Measurements from ENCODE around the gene SLC22A23.

The SLC22A23 gene

DNA sequence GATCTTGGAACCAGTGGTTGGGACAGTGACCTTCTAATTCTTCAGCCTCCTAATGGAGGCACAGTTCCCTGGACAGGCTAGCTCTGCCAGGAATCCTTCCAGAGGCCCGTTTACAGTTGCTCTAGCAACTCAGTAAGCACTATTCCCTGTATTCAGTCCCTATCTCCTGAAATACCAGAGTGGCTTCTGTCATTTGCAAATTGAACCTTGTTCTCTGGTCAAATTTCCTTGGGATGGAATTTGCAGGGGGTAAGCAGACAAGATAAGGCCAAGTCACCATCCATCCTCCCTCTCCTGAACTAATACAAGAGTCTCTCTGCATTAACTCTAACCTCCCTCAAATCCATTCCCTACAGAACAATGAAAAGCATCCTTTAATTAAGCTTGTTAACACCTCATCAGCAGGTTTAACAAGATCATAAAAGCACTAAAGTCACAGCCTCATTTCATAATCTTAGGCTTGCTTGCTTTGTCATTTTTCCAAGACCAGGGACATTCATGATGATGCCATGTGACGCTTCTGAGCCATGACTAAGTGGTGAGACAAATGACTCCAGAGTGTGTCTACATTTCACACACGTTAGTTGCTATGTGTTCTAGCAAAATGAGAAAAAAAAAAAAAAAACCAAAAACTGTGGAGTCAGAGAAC is 37.1 kb downstream of the SLC22A23 start:
- DNase-seq, result no peak

DNA sequence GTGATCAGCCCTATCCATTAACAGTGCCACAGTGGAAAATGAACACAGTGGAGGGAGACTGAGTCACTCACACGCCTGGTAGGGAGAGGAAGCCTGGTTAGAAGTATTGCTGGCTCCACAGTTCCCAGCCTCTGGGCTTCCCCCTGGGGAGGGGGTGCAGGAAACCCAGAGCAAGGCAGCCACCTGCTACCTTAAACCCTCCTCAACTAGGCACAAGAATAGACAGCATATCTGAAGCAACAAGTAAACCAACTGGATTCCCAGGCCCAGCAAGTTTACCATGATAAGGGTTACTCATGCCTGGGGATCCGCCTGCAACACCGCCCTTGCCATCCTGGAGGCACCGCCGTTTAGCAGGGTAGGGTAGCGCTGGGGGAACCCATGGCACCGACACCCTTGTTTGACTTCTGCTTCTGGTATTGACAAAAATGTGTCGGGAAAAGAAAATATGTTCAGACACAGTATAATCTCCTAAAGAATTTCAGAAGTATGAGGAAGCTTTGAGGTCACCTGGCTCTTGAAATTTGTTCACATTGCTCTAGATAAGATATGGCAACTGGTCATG is 38.3 kb downstream of the SLC22A23 start:
- no peak for DNase-seq

DNA sequence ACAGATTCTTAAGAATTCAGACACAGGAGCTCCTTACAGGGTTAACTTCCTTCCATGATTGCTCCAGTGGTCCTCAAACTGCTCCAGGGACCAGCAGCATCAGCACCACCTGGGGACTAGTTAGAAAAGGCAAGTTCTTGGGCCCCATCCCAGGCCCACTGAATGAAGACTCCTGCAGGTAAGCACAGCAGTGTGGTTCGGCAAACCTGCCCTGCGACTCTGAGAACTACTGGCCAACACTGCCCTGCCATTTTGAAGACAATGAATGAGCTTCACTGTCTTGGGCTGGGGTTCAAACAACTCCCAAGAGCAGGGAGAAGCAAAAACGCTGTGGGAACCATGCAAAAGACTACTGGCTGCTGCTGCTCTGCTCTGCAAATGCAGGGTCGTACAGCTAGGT is 39.4 kb downstream of the SLC22A23 start:
- DNase-seq, result no peak

DNA sequence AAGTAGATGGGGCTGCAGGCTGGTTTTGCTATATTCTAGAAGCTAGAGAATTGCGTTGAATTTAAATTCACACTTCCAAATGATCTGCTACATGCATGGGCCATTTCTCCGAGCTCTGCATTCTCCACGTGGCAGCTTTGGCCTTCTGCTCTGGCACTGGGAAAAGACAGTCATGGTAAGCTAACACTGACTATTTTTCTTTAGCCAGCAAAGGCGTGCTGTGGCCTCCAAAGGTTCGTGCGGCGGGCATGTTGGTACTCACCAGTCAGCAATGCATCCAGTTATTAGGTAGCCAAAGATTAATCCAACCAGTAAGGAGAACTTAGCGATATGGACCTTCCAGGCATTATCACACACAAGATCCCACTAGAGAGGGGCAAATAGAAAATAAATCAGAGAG is 41.4 kb downstream of the SLC22A23 start:
- DNase-seq, result no peak

DNA sequence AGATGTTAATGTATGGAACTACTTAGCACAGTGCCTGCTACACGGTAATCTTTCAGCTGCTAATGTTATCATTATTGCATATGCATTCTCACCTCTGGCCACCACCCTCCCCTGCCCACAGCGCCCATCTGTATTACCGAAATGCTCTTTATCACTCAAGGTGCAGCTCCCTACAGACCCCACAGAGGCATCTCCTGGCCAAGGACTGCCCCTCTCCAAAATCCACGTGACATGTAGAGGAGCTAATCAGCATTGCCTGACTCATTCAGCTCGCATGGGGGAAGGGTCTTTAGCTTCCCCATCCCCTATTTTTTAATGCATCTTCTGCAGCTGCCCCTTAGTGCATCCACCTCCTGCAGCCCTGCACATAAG is 41.8 kb downstream of the SLC22A23 start:
- no peak for DNase-seq

DNA sequence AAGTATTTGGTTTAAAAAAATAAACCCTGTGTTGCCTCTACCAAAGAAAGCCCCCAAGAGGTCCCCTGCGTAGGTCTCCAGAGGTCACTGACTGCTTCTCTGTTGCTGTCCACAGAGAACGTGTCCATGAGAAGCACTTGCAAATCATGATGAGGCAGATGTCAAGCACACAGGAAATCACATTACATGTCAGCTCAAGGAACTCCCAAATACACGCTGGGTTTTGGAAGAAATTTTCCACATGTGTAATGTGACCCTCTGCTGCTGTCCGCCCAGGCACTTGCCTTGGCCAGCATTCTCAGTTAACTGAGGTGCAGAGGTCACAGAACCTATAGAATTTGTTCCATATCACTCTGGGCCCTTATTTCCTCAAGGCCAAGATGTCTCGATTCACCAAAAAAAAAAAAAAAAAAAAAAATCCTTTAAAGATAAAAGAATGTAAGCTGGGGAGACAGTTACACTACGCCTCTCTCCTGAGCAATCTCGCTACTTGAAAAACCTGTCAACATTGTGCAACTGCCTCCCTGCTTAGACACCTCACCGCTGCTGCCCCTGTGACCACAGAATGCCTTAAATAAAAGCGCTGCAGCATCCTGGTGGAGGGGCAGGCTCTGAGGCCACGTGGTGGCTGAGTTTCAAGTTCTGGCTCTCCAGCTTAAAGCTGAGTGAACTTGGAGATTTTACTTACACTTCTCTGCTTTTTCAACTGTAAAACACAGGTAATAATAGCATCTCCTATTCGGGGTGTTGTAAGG is 42.3 kb downstream of the SLC22A23 start:
- no peak for DNase-seq

DNA sequence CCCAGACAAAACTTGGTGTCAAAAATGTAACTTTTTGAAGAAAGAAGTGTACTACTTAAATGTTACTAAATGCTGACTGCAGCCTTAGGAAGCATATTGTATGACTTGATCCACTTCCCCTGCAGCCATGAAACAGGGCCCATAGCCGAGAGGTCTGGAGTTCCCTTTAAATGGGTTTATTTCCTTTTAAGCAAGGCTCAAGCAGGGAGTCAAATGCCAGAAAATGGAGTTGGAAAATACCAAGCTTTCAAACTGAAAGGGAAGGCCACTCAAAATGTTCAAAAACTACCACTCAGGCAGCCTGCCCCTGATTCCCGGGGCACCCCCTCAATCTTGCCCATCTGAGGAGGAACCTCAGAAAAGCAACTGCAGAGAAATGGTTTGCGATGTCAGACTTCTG is 43.3 kb downstream of the SLC22A23 start:
- no peak for DNase-seq

DNA sequence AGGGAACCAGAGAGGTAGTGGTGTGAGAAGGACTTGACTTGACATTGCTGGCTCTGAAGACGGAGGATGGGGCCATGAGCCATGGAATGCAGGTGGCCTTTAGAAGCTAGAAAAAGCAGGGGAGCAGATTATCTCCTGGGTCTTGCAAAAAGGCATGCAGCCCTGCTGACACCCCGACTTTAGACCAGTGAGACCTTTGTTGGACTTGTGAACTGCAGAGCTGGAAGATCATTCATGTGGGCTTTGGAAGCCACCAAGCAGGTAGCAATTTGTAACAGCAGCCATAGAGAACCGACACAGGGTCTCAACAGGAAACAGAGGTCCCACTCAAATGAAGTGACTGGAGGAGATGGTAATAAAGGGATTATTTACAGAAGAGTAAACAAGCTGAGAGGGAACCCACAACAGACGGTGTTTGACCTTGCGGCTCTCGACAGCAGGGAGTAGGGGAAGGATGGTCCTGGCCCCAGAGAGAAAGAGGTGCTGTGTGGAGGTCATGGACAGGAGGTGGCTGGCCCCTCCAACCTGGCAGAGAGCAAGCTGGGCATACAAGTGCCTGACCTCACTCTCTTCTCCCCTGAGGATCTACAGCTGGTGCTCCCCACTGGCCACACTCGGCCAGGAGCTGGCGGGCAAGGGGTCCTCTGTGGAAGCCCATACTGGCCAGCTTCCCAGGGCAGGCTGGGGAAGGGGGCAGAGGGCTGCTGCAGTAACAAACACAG is 43.9 kb downstream of the SLC22A23 start:
- DNase-seq, result no peak

DNA sequence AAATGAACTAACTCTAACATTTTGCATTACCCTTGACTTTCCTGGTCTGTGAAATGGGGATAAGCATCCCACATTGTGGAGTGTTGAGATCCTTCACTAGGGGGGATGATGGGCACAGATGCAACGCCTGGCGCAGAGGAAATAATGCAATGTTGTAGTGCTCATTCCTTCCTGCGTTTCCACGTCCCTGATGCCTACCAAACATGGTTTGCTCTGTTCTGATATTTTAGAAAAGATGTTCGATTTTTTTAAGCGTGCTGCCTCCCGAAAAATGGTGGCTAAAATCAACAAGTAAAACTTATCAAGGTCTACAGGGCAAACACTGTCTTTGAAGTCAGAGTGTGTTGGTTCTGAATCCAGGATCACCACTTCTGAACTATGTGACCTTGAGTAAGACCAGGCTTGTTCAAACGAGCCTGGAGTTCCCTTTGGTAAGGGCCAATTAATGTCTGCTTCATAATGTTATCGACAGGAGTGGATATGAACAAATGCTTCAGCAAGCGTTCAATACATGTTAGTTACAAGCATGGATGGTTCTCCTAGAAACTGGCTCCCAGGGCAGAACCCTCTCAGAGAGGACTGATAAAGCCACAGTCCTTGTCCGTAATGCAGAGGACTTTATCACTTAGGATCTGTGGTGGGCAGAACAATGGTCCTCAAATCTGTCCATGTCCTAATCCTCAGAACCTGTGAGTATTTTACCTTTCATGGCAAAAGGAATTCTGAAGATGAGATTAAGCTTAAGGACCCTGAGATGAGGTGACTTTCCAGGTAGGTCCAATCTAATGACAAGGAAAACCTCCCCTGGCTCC is 44.7 kb downstream of the SLC22A23 start:
- DNase-seq, result no peak

DNA sequence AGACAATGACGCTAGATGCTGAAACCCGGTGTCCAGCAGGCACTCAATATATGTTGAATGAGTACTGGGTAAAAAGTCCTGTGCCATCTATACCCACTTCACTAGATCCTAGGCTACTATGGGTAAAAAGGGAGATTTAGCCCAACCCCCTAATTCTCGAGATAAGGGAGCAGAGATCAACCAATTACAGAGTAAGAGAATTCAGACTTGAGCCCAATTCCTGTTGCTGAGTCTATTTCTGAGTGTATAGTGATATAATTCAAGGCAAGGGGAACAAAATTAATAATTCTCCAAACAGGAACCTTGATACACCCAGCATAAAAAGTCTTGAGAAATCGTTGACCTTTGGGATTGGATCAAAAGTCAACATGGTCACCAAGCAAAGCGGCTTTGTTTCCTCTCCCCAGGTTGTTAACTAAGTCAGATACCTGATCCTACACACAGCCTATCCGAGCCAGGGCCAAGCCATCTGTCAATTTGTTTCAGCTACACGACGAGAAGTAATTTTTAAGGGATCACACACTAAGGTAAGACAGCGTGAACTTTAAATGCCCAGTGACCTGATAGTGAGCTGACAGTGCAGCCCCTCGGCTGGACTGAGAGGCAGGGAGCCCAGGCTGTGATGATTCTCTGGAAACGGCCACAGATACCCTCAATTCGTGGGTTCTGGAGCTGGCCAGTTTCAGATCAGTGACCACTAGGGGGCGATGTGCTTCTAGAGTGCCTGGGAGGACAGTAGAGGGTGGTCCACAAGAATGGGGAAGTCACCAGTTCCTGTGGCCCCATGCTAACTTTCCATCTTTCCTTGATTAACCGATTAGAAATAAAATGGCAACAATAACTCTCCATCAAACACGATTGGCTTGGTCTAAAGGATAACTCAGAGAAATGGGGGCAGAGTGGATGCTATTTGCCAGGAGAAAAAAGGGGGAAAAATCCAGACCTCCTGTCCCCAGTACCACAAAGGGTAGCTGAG is 46.2 kb downstream of the SLC22A23 start:
- peak; percentile 49 for DNase-seq

DNA sequence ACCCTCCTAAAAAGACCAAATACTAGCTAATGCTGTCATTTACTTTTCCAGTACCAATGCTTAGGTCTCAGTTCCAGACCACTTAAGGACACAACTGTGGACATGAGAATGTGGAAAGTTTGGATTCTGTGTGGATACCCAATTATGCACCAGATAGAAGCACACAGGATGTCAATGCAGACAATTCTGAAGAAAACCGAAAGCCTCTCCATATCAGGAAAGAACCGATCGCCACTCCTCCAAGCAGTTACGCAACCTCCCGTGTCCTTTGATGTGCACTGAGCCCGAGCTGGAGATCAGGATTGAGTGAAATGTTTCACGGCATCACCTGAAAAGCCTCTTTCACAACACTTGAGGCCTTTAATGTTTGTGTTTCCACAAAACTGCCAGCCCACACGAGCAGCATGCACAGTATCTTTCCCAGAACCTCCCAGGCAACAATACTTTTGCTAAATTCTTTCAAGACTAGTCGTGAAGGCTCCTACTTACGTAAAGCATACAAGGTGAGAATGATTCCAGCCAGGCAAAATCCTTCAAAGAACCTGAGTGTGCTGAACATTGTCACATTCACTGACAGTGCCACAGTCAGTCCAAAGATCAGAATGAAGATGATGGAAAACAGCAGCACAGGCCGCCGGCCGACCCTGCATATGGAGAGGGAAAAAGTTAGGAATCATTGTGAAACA is 47.0 kb downstream of the SLC22A23 start:
- no peak for DNase-seq

DNA sequence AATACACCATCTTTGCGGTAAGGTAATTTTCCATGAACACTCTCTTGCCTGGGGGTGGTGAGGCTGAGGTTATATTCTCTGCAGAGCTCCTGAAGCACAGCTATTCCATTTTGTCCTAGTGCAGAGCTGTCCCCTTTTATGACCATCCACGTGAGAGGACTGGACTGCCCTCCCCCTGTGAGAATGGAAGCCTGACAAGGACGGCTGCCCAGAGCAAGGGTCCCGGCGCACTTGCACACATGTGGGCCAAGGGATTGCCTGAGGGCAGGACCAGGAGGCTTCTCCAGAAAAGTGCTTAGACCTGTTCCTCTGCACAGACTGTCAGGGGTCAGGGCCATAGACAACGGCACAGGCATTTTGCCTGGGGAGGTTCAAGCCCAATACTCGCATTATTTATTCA is 48.2 kb downstream of the SLC22A23 start:
- DNase-seq, result no peak

DNA sequence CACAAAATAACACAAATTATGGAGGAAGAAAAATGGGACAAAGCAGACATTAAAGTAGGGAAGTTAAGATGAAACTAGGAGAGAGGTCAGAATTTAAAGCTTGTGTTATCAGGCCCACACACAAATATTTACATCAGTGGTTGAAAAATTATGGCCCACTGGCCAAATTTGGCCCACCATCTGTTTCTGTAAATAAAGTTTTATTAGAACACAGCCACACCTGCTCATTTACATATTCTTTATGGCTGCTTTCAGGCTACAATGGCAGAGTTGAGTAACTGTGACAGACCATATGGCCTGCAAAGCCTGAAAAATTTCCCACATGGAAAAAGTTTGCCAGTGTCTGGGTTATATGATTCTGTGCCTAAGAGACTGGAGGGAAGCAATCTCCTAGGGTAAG is 49.0 kb downstream of the SLC22A23 start:
- no peak for DNase-seq

DNA sequence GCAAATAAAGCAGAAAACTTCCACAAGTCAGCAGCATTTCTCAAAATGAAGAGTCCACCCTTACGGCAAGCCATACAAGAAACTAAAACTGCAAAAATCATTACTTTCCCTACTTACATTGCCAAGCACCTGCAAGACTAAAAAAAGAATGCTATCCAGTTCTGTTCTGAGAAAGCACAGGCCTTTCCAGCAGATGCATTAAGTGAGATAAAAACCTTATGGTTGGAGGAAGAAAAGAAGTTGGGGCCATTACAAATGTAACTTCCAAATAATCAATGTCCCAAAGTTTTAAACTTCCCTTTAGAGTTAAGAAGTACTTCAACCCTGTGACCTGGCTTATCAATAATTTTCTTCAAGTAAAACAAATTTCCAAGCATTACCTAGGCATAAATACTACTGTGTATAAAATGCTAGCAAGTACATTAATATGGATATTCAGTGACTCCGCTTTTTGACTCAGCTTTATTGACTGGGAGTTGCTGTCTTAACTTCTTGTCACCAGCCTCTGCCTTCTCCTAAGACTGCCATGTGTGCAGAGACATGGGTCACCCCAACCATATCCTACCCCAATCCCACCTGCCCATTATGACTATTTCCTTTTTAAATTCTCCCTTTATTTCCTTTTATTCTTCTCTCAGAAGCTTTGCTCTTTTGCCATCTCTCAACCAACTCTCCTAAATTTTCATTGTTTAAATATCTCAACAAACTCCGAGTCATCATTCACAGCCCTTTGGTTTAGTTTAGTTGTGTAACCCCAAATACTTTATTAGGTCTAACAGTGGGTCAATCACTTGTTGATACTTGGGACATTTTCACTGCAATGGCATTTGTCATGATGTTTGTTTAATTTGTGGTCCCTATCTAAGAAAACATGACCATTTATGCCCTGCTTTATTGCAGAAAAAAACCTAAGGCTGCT is 49.7 kb downstream of the SLC22A23 start:
- no peak for DNase-seq

DNA sequence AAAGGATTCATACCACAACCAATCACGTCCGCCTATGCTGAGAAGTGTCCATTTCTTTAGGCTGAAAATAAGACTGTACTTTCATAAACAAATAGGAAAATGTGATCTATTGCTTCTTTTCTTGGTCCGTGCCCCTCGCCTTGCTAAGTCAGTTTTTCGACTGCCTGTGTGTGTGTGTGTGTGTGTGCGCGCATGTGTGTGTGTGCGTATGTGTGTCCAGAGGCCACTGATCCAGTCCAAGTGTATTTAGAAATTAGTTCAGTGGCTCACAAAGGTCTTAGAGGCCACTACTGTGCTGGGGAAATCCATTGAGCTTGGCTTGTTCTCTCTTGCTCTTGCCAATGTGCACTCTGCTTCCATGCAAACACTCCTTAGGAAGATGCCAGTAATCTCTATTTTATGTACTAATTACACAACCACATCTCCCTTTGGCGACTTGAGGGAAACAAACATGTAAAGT is 50.5 kb downstream of the SLC22A23 start:
- DNase-seq, result no peak

DNA sequence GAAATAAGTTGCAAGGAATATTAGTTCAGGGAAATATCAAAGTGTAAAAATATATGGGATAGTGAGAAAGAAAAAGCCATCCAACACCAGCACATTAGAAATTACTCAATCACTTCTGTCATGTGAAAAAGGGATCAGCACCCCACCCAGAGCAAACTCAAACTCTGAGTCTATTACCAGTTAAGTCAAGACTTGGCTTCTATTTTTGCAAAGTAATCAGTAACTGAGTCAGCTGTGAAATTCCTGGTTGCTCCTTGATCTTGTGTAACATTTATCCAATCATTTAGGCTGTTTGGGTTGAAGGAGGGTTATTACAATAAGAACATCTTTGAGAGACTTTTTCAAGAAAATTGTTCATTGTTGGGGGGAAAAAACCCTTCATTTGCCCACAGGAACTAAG is 51.2 kb downstream of the SLC22A23 start:
- no peak for DNase-seq

DNA sequence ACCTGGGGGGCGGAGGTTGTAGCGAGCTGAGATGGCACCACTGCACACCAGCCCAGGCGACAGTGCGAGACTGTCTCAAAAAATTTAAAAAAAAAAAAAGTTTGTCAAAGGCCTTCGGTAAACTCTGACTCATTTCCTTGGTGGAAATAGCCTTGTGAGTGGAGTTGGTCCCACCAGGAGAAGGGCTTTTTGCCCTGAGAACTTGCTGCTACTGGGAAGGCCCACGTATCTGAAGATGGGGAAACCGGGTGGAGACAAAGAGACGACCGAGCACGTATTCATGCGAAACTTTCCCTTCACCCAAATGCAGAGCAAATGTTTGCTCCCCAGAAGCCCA is 51.7 kb downstream of the SLC22A23 start:
- DNase-seq, result no peak

DNA sequence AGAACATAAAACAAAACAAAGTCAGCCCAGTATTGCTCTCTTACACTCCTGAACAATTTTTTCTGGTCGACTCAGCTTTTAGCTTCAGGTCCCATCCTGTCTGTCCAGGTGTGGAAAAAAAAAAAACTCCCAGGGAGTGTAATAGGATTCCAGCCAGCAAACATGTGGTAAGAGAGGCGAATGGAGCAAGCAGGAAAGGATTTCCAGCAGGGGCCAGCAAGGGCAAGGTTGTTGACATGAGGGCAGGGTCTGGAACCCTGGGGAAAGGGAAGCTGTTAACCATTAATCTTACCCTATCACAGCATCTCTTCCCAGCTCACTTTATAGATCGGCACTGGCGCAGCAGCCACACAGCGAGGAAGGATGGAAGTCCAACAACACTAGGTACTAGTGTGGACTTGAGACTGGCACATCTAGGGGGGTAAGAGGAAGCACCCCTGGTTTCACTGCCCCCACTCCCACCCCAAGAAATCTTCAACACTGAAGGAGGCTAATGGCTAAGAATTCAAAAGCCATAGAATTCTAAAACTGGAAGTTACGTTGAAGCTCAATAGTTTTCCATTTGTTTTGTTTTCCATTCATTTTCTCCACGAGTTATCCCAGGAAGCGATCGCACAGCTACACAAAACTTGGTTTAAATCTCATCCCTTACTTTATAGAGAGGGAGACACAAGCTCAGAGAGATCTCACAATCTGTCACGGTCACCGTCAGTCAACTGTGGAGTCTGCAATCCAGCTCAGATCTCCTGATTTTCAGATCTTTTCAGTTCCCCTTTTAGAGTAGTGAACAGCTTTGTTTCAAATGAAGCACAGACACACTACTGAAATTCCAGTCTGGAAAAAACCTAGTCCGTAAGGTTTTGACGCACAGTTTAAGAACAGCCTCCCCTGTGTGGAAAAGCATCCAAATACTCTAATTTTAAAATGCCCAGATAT is 53.3 kb downstream of the SLC22A23 start:
- no peak for DNase-seq
